HTR-8/SVneo (cell line): ENCODE data around the gene RALGAPB.
"Not testable (repeated sequence)": the region's sequence is repeated elsewhere in the genome, so short reads cannot be mapped to it uniquely, and the experiment has no call there.

Experiments
- DNase-seq: peaks from one replicate; pipeline ENCODE4 v3.0.0; 2011; ENCODE audit warnings: low spot score, mixed read lengths; ENCODE audit not compliant: insufficient read length
- FAIRE-seq: peaks from 2 replicates; lab custom pipeline; 2011; peaks lifted over from hg19 to GRCh38; lab: Jason Lieb, UNC

The RALGAPB gene

DNA sequence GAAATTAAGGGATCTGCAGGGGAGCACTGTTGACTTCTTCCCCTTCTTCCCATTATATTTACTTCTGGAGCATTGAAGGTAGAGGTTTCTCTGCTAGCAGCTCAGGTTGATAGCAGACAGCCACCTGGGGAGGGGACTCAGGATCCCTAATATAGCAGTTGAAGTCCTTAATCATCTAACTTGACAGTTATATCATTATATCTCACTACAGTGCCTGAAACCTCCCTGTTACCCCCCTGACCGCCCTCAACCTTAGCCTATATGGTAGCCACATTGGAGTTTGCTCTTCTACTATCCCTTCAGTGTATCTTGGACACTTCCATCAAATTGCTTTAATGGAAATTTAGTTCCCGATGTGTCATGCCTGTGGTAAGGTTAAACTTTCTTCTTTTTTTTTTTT lies 7.0 kb downstream of the RALGAPB start:
- DNase-seq (no peak), FAIRE-seq (no peak)

DNA sequence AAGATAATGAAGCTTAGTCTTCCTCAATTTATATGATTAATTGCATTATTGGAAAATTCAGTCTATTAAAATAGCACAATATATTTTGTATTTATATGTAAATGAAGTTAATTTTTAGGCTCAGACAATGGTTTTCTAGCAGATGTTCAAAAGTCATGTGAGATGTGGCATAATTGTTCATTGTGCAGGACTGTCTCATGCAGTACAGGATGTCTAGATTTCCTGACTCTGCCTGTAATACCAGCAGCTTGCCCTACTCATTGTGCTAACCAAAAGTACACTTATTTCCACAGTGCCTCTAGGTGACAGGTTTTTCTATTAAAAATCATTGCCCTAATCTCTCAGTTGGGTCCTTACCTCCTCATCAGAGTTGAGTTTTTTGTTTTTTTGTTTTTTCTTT lies 12.4 kb downstream of the RALGAPB start:
- no peak for FAIRE-seq

DNA sequence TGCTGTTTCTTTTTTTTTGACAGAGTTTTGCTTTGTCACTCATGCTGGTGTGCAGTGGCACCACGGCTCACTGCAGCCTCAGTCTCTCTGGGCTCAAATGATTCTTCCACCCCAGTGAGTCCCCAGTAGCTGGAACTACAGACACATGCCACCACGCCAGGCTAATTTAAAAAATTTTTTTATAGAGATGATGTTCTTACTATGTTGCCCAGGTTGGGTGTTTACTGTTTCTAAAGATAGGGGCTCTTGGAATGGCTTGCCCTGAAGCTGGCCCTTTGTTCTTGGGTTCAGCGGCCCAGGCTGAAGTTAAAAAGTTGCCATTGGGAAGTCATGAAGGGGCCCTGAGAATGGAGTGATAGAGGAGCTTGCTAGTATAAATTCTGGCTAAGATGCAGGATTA lies 16.5 kb downstream of the RALGAPB start:
- FAIRE-seq: no peak
- DNase-seq: no peak

More for the DNA sequence above, 12.4 kb downstream of the RALGAPB start:
- no peak for DNase-seq

DNA sequence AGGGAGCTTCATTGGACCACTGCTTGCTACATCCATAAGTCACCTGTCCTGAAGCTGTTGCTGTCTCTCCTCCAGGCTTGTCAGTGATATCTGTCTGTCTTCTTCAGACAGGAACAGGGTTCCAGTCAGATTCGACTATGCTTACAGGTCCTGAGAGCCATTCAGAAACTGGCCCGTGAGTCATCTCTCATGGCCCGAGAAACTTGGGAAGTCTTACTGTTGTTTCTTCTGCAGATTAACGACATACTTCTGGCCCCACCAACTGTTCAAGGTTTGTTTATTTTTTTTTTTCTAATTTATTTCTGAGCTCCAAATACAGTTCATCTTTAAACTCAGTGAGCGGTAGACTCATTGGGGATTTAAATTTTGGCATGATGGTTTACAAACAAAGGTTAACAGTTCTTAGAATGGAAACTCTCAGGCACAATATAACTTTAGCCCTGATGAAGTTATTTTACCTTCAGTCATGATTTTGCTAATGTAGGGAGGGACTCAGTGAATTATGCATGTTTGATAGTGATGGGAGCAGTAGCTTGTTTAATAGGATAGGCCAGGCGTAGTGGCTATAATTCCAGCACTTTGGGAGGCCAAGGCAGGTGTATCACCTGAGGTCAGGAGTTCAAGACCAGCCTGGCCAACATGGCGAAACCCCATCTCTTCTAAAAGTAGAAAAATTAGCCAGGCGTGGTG lies 24.7 kb downstream of the RALGAPB start:
- no peak for DNase-seq
- FAIRE-seq: peak; percentile 16

DNA sequence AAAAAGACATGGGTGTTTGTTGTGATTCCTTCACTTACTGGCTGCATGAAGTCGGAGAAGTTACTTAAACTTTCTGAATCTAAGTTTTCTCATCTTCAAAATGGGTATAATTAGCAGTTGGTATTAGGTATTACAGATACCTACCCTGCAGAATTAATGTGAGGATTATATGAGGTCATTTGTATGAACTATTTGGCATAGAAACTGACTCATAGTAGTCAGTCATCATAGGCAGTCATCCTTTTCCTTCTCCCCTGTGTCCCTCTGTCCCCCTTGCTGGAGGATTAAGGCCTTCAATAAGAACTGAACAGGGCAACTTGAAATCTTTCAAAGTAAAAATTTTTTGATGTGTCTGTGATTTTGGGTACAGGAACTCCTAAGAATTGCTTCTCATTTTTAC lies 26.3 kb downstream of the RALGAPB start:
- no peak for DNase-seq
- no peak for FAIRE-seq

DNA sequence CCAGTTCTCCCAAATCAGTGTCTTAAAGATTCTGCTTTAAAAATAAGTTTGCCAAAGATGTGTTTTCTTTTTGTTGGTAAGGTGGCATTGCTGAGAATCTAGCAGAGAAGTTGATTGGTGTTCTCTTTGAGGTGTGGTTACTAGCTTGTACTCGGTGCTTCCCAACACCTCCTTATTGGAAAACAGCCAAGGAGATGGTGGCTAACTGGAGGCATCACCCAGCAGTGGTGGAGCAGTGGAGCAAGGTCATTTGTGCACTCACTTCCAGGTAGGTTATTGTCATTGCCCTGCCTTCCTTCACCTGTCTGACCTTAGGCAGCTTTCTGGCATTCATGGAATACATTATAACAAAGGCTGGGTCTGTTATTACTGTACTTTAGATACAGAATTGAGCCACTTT lies 26.7 kb downstream of the RALGAPB start:
- FAIRE-seq: peak; percentile 72
- no peak for DNase-seq

DNA sequence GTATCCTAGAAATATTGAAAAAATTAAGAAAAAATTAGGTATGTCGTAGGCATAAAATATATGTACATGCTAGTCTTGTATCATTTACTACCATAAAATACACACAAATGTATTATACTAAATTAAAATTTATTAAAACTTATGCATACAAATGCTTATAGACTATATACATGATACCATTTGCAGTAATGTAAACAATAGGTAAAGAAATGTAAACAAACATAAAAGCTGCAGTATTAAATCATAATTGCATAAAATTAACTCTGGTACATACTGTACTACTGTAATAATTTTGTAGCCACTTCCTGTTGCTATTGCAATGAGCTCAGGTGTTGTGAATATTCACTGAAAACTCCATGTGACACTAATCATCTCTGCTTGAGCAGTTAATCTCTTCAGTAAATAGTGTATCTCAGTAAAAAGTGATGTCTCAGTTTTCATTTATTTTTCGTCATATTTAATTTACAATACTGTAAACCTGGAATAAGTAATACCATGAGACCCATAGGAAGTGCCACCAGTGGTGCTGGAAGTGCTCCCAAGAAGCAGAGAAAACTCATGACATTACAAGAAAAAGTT lies 29.3 kb downstream of the RALGAPB start:
- DNase-seq: no peak
- no peak for FAIRE-seq

DNA sequence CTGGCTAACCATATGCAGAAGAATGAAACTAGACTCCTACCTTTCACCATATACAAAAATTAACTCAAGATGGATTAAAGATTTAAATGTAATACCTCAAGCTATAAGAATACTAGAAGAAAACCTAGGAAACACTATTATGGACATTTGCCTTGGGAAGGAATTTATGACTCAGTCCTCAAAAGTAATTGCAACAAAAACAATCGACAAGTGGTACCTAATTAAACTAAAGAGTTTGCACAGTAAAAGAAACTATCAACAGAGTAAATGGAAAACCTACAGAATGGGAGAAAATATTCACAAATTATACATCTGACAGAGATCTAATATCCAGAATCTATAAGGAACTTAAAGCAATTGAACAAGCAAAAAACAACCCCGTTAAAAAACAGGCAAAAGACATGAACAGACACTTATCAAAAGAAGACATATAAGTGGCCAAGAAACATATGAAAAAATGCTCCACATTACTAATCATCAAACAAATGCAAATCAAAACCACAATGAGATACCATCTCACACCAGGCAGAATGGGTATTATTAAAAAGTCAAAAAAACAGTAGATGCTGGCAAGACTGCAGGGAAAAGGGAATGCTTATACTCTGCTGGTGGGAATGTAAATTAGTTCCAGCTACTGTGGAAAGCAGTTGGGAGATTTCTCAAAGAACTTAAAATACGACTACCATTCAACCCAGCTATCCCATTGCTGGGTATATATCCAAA lies 31.9 kb downstream of the RALGAPB start:
- DNase-seq (no peak), FAIRE-seq (no peak)

DNA sequence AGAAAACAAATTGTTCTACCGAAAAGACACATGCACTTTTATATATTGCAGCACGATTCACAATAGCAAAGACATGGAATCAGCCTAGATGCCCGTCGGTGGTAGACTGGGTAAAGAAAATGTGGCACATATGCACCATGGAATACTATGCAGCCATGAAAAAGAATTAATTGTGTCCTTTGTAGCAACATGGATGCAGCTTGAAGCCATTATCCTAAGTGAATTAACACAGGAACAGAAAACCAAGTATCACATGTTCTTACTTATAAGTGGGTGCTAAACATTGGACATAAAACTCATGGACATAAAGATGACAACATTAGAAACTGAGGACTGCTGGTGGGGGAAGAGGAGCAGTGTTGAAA lies 32.4 kb downstream of the RALGAPB start:
- FAIRE-seq (no peak), DNase-seq (no peak)

DNA sequence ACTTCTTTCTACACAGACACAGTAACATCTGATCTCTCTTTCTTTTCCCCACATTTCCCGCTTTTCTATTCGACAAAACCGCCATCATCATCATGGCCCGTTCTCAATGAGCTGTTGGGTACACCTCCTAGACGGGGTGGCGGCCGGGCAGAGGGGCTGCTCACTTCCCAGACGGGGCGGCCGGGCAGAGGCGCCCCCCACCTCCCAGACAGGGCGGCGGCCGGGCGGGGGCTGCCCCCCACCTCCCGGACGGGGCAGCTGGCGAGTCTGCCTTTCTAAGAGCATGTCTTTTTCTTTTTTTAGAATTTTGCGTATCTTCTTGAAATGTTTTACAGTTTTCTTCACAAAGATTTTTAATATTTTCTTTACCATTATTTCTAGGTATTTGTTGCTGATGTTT lies 39.1 kb downstream of the RALGAPB start:
- not testable (repeated sequence) for FAIRE-seq, DNase-seq

DNA sequence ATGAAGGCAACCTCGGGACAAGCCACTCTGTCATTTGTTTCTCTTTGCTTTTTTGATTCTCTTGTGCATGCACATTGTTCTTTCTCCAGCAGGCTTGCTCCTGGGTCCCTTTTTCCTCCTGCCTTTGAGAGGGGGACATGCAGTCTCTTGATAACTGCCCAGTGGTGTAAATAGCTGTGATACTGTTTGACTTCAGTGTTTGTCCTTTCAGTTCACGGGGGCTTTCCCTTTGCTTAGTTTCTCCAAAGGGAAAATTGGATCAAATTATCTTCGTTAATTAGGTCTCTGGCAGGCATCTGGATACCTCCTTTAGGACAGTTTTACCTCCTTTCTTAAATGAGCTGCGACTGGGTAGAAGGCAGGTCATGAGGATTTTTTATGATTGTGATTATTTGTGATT lies 41.5 kb downstream of the RALGAPB start:
- peak; percentile 13 for FAIRE-seq

DNA sequence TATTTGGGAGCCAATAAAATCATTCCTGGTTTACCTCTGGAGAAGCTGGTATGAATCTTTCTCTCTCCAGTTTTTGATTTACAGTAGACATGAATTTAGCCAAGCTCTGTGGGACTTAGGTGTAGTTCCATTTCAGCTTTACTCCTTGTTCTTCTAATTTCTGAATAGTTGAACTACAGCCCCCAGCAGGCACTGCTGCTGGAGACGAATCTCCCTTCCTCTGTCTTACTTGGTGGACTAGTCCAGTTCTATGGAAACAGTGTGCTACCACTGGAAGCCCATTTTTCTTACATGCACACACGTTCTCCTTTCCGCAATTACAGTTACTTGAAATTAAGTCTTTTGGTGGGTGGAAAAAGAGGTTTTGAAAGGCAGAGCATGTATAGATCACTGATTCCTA lies 42.3 kb downstream of the RALGAPB start:
- DNase-seq: no peak
- peak; percentile 40 for FAIRE-seq

More for the DNA sequence above, 41.5 kb downstream of the RALGAPB start:
- no peak for DNase-seq

DNA sequence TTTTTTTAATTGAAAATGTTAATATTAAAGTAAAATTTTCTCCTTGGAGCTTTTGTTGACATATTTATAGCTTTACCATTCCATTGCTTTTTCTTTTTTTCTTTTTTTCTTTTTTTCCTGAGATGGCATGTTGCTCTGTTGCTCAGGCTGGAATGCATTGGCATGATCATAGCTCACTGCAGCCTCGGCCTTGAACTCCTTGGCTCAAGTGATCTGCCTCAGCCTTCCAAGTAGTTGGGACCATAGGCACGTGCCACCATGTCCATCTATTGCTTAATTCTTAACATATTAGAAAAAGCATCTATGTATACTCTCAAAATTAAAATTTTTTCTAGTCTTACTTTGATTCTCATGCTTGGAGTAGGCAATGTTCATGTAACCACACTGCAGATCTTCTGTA lies 43.0 kb downstream of the RALGAPB start:
- FAIRE-seq: no peak

DNA sequence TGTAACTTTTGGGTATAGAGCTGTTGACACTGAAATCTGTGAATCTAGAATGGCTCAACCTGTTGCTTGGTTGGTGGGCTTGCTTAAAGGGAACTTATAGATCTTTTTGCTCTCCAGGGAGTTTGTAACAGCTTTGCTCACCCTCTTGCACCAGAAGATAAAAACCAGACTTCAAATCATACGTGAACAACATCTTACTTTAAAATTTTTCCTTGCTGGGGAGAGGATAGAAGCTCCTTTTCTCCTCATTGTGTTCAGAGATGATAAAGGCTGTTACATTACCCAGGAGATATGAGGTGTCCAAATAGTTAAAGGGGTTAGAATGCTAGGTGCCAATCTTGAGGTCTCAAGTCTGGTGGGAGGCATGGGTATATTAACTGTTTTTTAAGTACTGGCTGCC lies 46.8 kb downstream of the RALGAPB start:
- FAIRE-seq: peak; percentile 4

More for the DNA sequence above, 43.0 kb downstream of the RALGAPB start:
- no peak for DNase-seq

DNA sequence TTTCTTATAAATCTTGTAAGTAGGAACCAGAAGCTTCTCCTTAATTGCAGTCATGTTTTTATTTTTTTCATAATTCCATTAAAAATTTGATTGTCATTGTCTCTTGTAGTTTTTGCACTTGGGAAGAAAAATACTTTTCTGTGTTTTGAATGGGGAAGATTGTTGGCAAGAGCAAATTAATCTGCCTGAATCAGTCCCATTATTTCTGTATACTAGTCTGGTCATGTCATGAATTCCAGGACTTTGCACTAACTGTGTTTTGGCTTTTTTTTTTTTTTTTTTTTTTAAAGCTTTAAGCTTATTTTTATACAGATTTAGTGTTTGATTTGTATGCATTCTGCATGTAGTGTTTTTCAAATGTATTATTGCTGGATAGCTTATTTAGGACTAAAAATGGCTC lies 47.6 kb downstream of the RALGAPB start:
- FAIRE-seq (no peak), DNase-seq (no peak)

More for the DNA sequence above, 46.8 kb downstream of the RALGAPB start:
- DNase-seq: no peak

DNA sequence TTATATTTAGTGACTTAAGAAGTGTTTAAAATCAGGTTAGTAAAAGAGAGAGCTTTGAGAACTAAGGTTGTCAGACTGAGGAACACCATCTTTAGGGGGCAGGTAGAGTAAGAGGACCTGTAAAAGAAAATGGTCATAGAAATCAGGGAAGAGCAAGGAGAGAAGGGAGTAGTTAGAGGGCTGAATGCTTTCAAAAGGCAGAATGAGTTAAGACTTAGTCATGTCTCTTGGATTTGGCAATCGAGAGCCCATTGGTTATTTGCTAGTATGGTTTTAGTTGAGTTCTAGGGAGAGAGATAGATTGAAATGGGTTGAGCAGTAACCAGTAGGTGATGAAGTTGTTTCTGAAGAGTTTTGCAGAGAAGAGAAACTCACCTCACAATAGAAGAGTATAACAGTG lies 51.1 kb downstream of the RALGAPB start:
- no peak for FAIRE-seq

DNA sequence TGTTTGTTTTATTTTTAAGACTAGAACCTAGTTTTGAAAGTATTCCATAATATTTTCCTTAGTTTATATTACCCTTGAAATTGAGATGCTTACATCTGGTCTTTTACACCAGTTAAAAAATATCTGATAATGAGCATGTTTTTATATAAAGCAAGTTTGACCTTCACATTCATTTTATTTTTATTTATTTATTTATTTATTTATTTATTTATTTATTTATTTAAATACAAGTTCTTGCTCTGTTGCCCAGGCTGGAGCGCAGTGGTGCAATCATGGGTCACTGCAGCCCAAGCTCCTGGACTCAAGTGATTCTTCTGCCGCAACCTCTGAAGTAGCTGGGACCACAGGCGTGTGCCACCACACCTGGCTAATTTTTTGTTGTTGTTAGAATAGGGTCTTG lies 55.5 kb downstream of the RALGAPB start:
- no peak for DNase-seq
- FAIRE-seq: no peak

More for the DNA sequence above, 51.1 kb downstream of the RALGAPB start:
- no peak for DNase-seq

DNA sequence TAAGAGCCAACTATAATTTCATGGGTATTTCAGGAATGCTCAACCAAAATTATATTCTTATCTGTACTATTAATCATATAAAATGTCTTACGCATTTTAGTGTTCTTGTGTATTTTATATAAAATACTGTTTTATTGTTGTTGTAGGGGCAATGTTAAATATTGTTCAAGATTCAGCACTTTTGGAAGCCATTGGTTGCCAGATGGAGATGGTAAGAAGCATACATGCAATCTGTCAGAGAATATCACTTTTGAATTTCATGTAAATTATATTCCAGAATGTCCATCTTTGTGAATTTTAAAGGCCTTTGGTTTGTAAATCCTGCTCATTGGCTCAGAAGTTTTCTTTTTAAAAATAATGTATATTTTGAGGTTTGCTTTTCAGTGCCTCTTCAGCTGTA lies 58.4 kb downstream of the RALGAPB start:
- FAIRE-seq (no peak), DNase-seq (no peak)

DNA sequence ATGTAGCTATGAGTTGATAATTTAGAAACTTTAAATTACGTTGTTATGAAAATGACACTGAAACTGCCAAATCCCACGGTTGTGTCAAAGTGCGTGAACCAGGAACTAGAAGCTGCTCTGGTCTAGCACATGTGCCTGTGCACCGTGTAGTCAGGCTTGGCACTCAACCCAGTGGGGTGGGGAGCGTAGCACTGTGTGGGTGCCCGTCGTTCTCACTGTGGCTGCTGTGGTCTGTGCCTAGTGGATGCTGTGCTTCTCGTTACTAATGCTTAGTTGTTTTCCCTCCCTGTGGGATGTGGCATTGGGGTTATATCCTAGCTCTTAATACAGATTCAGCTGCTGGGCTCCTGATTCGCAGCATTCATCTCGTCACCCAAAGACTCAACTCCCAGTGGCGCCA lies 62.1 kb downstream of the RALGAPB start:
- no peak for DNase-seq
- peak; percentile 83 for FAIRE-seq

DNA sequence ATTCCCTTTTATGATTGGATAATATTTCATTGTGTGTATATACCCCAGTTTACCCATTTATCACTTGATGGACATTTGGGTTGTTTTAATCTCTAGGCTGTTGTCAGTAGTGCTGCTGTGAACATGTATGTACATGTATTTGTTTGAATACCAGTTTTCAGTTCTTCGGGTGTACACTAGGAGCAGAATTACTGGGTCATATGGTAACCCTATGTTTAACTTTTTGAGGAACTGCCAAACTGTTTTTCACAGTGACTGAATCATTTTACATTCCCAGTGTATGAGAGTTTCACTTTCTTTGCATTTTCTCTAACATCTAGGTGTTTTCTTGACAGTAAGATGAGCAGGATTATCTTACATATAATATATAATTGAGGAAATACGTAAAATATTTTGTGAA lies 63.7 kb downstream of the RALGAPB start:
- DNase-seq (no peak), FAIRE-seq (peak; percentile 48)

DNA sequence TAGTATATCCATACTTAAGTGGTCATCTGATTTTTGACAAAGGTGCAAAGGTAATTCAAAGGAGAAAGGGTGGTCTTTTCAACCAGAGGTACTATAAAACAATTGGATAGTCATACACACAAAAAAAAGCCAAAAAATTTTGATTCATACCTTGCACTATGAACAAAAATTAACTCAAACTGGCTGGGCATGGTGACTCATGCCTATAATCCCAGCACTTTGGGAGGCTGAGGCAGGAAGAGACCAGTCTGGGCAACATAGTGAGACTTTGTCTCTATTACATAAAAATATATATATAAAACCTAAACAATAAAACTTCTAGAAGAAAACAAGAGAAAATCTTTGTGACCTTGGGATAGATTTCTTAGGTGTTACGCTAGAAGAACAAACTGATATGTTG lies 64.5 kb downstream of the RALGAPB start:
- DNase-seq (no peak), FAIRE-seq (no peak)
